ENCODE measurements around the gene ROR1. TPM values are rescaled to one million over a fixed set of nuclear protein-coding genes. Genes with fewer than 3 reads are reported as not detected.

Gene ROR1
- total RNA-seq, 8 experiments from 2014 or later, result 1.2 to 15.7 (median 2.7) TPM

- no peak for ATAC-seq (replicated peaks in 6 of 8)
- in situ Hi-C loops (cut with MboI; ENCODE audit: low pct_unique_long_range_greater_than_20kb in 2 of 9, low sequenced_read_pairs in 9 of 9, unreplicated experiment in 9 of 9), result no loop called here
- no peak overlapping the region for H3K4me3 ChIP-seq
- H3K4me1 ChIP-seq (replicated peaks in 1 of 2), result no peaks in the 10 kb centered on the region
- 60 to 80% (median 76%) methylated on average over 1 of the region's 1 CpG; no CpG with 5 or more reads in 6 of the 10 experiments for WGBS, 10 experiments
- H3K27ac ChIP-seq, result no peak overlapping the region
Observed at GRCh38 chr1:64031236-64031635, 257.4 kb downstream of the ROR1 start.

- in situ Hi-C loops (cut with MboI; ENCODE audit: low pct_unique_long_range_greater_than_20kb in 2 of 9, low sequenced_read_pairs in 9 of 9, unreplicated experiment in 9 of 9), result no loop called here
- WGBS, 10 experiments, result 17 to 100% (median 88%) methylated on average over 1 to 3 of the region's 3 CpGs
- no peak for ATAC-seq (replicated peaks in 6 of 8)
- Histone ChIP-seq H3K4me1 (replicated peaks in 1 of 2) (peaks cover 1 to 2% of the 10 kb centered on the region in 2 donors), H3K4me3 (no peak overlapping the region), H3K27ac (no peak overlapping the region)
Observed at GRCh38 chr1:64033667-64034220, 259.9 kb downstream of the ROR1 start.

GRCh38 chr1:64036549-64036948, 262.7 kb downstream of the ROR1 start:
- no peak for ATAC-seq (replicated peaks in 6 of 8)
- H3K4me3 ChIP-seq, result no peak overlapping the region
- no peak overlapping the region for H3K27ac ChIP-seq
- WGBS, 10 experiments, result 67 to 100% (median 87%) methylated on average over 1 to 2 of the region's 2 CpGs; no CpG with 5 or more reads in 2 of the 10 experiments
- in situ Hi-C loops (cut with MboI; ENCODE audit: low pct_unique_long_range_greater_than_20kb in 2 of 9, low sequenced_read_pairs in 9 of 9, unreplicated experiment in 9 of 9), result no loop called here
- H3K4me1 ChIP-seq (replicated peaks in 1 of 2), result peaks cover 10 to 15% of the 10 kb centered on the region in 2 donors

- 54 to 100% (median 92%) methylated on average over 2 to 4 of the region's 4 CpGs; no CpG with 5 or more reads in 2 of the 10 experiments for WGBS, 10 experiments
- H3K4me3 ChIP-seq, result no peak overlapping the region
- H3K4me1 ChIP-seq (replicated peaks in 1 of 2), result peaks cover 24 to 30% of the 10 kb centered on the region in 2 donors
- ATAC-seq (replicated peaks in 6 of 8), result no peak
- no peak overlapping the region for H3K27ac ChIP-seq
- in situ Hi-C loops (cut with MboI; ENCODE audit: low pct_unique_long_range_greater_than_20kb in 2 of 9, low sequenced_read_pairs in 9 of 9, unreplicated experiment in 9 of 9), result no loop called here
Observed at GRCh38 chr1:64038119-64038518, 264.3 kb downstream of the ROR1 start.

GRCh38 chr1:64038965-64039364, 265.1 kb downstream of the ROR1 start:
- peaks cover 24 to 35% of the 10 kb centered on the region in 2 donors for H3K4me1 ChIP-seq (replicated peaks in 1 of 2)
- 50 to 100% (median 78%) methylated on average over 1 of the region's 1 CpG; no CpG with 5 or more reads in 3 of the 10 experiments for WGBS, 10 experiments
- no peak overlapping the region for H3K4me3 ChIP-seq
- no peak overlapping the region for H3K27ac ChIP-seq
- in situ Hi-C loops (cut with MboI; ENCODE audit: low pct_unique_long_range_greater_than_20kb in 2 of 9, low sequenced_read_pairs in 9 of 9, unreplicated experiment in 9 of 9), result no loop called here
- ATAC-seq (replicated peaks in 6 of 8), result peak in 1 of 8 experiments; percentile 4

- Histone ChIP-seq H3K27ac (no peak overlapping the region), H3K4me1 (replicated peaks in 1 of 2) (peaks cover 24 to 35% of the 10 kb centered on the region in 2 donors), H3K4me3 (no peak overlapping the region)
- in situ Hi-C loops (cut with MboI; ENCODE audit: low pct_unique_long_range_greater_than_20kb in 2 of 9, low sequenced_read_pairs in 9 of 9, unreplicated experiment in 9 of 9), result no loop called here
- WGBS, 10 experiments, result 0 to 40% (median 26%) methylated on average over 2 to 3 of the region's 3 CpGs; no CpG with 5 or more reads in 2 of the 10 experiments
- ATAC-seq (replicated peaks in 6 of 8), result peak; percentile 60 to 96 (median 81)
Observed at GRCh38 chr1:64039390-64039926, 265.6 kb downstream of the ROR1 start.

GRCh38 chr1:64041371-64042131, 267.7 kb downstream of the ROR1 start:
- in situ Hi-C loops (cut with MboI; ENCODE audit: low pct_unique_long_range_greater_than_20kb in 2 of 9, low sequenced_read_pairs in 9 of 9, unreplicated experiment in 9 of 9), result no loop called here
- Histone ChIP-seq H3K4me3 (no peak overlapping the region), H3K4me1 (replicated peaks in 1 of 2) (peaks cover 32 to 35% of the 10 kb centered on the region in 2 donors), H3K27ac (no peak overlapping the region)
- 51 to 100% (median 66%) methylated on average over 1 to 3 of the region's 3 CpGs; no CpG with 5 or more reads in 3 of the 10 experiments for WGBS, 10 experiments
- no peak for ATAC-seq (replicated peaks in 6 of 8)

- peak; percentile 47 to 80 (median 72) for ATAC-seq (replicated peaks in 6 of 8)
- Histone ChIP-seq H3K4me1 (replicated peaks in 1 of 2) (peaks cover 33 to 40% of the 10 kb centered on the region in 2 donors), H3K4me3 (no peak overlapping the region), H3K27ac (no peak overlapping the region)
- in situ Hi-C loops (cut with MboI; ENCODE audit: low pct_unique_long_range_greater_than_20kb in 2 of 9, low sequenced_read_pairs in 9 of 9, unreplicated experiment in 9 of 9), result no loop called here
- 8 to 80% (median 44%) methylated on average over 2 to 10 of the region's 10 CpGs; no CpG with 5 or more reads in 2 of the 10 experiments for WGBS, 10 experiments
Observed at GRCh38 chr1:64042331-64043100, 268.7 kb downstream of the ROR1 start.

GRCh38 chr1:64043288-64043687, 269.5 kb downstream of the ROR1 start:
- Histone ChIP-seq H3K4me1 (replicated peaks in 1 of 2) (peaks cover 33 to 46% of the 10 kb centered on the region in 2 donors), H3K4me3 (no peak overlapping the region), H3K27ac (no peak overlapping the region)
- in situ Hi-C loops (cut with MboI; ENCODE audit: low pct_unique_long_range_greater_than_20kb in 2 of 9, low sequenced_read_pairs in 9 of 9, unreplicated experiment in 9 of 9), result no loop called here
- ATAC-seq (replicated peaks in 6 of 8), result peak in 3 of 8 experiments; percentile 8 to 31 (median 17)
- WGBS, 10 experiments, result 21 to 82% (median 66%) methylated on average over 2 of the region's 2 CpGs; no CpG with 5 or more reads in 4 of the 10 experiments

GRCh38 chr1:64043976-64044375, 270.2 kb downstream of the ROR1 start:
- Histone ChIP-seq H3K4me1 (replicated peaks in 1 of 2) (peaks cover 29 to 43% of the 10 kb centered on the region in 2 donors), H3K4me3 (no peak overlapping the region), H3K27ac (no peak overlapping the region)
- in situ Hi-C loops (cut with MboI; ENCODE audit: low pct_unique_long_range_greater_than_20kb in 2 of 9, low sequenced_read_pairs in 9 of 9, unreplicated experiment in 9 of 9), result no loop called here
- ATAC-seq (replicated peaks in 6 of 8), result no peak
- 33 to 93% (median 71%) methylated on average over 2 to 5 of the region's 5 CpGs; no CpG with 5 or more reads in 2 of the 10 experiments for WGBS, 10 experiments

- ATAC-seq (replicated peaks in 6 of 8), result no peak
- H3K4me1 ChIP-seq (replicated peaks in 1 of 2), result peaks cover 25 to 35% of the 10 kb centered on the region in 2 donors
- in situ Hi-C loops (cut with MboI; ENCODE audit: low pct_unique_long_range_greater_than_20kb in 2 of 9, low sequenced_read_pairs in 9 of 9, unreplicated experiment in 9 of 9), result no loop called here
- no peak overlapping the region for H3K4me3 ChIP-seq
- no peak overlapping the region for H3K27ac ChIP-seq
- WGBS, 10 experiments, result 25 to 100% (median 80%) methylated on average over 1 to 2 of the region's 2 CpGs; no CpG with 5 or more reads in 3 of the 10 experiments
Observed at GRCh38 chr1:64046243-64046642, 272.4 kb downstream of the ROR1 start.

- H3K27ac ChIP-seq, result no peak overlapping the region
- H3K4me1 ChIP-seq (replicated peaks in 1 of 2), result peaks cover 19 to 30% of the 10 kb centered on the region in 2 donors
- H3K4me3 ChIP-seq, result no peak overlapping the region
- ATAC-seq (replicated peaks in 6 of 8), result no peak
- in situ Hi-C loops (cut with MboI; ENCODE audit: low pct_unique_long_range_greater_than_20kb in 2 of 9, low sequenced_read_pairs in 9 of 9, unreplicated experiment in 9 of 9), result no loop called here
Observed at GRCh38 chr1:64046891-64047290, 273.1 kb downstream of the ROR1 start.
